ENCODE measurements around the gene ZMAT2.
"Not testable (repeated sequence)": the region's sequence is repeated elsewhere in the genome, so short reads cannot be mapped to it uniquely, and the experiment has no call there.

The ZMAT2 gene

GRCh38 chr5:140710899-140711552 is 10.8 kb downstream of the ZMAT2 start:
- peak; percentile 86 for DNase-seq

- no peak for DNase-seq
Measured at GRCh38 chr5:140711794-140712193, 11.5 kb downstream of the ZMAT2 start.

- no peak for DNase-seq
Measured at GRCh38 chr5:140713562-140714094, 13.4 kb downstream of the ZMAT2 start.

- DNase-seq: not testable (repeated sequence)
Measured at GRCh38 chr5:140716238-140716637, 16.0 kb downstream of the ZMAT2 start.

- no peak for DNase-seq
Measured at GRCh38 chr5:140718266-140718592, 18.0 kb downstream of the ZMAT2 start.

GRCh38 chr5:140720738-140721137 is 20.5 kb downstream of the ZMAT2 start:
- not testable (repeated sequence) for DNase-seq

- not testable (repeated sequence) for DNase-seq
Measured at GRCh38 chr5:140721395-140721794, 21.1 kb downstream of the ZMAT2 start.

GRCh38 chr5:140725799-140726471 is 25.7 kb downstream of the ZMAT2 start:
- DNase-seq: peak; percentile 53

- DNase-seq: no peak
Measured at GRCh38 chr5:140733098-140733497, 32.9 kb downstream of the ZMAT2 start.

GRCh38 chr5:140734354-140734753 is 34.1 kb downstream of the ZMAT2 start:
- no peak for DNase-seq

GRCh38 chr5:140737486-140737885 is 37.2 kb downstream of the ZMAT2 start:
- no peak for DNase-seq

GRCh38 chr5:140741967-140742366 is 41.7 kb downstream of the ZMAT2 start:
- no peak for DNase-seq

- no peak for DNase-seq
Measured at GRCh38 chr5:140753561-140753960, 53.3 kb downstream of the ZMAT2 start.
